Measurements from ENCODE around the gene FGF1. TPM values are rescaled to one million over a fixed set of nuclear protein-coding genes. Genes with fewer than 3 reads are reported as not detected.

Gene FGF1
- total RNA-seq, 1 donor = not detected

DNA sequence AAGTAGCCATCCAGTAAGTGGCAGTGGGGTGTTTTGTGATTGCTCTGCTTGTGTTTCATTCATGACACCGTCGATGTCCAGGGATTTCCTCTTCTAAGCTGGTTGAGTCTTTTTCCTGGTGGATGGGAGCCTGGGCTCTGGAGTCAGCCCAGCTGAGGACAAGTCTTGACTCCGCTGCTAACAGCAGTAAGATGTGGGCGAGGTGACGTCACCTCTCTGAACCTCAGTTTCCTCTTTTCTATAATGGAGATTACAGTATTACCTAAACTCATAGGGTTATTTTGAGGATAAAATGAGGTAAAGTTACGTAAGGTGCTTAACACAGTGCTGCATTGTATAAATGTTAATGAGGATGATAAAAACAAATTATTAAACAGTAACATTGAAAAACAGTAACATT, 21.3 kb downstream of the FGF1 start:
- H3K9me3 ChIP-seq (ENCODE audit: low read depth, low read length) = no peaks in the 10 kb centered on the region
- H3K4me3 ChIP-seq (ENCODE audit: low read length) = no peak overlapping the region
- H3K4me1 ChIP-seq (ENCODE audit: insufficient read depth, low read length) = no peaks in the 10 kb centered on the region
- no peaks in the 10 kb centered on the region for H3K27me3 ChIP-seq (ENCODE audit: insufficient read depth, low read length)

GRCh38 chr5:142664067-142664466, 21.8 kb downstream of the FGF1 start:
- H3K4me3 ChIP-seq (ENCODE audit: low read length) = no peak overlapping the region
- no peaks in the 10 kb centered on the region for H3K27me3 ChIP-seq (ENCODE audit: insufficient read depth, low read length)
- H3K9me3 ChIP-seq (ENCODE audit: low read depth, low read length) = no peaks in the 10 kb centered on the region
- H3K4me1 ChIP-seq (ENCODE audit: insufficient read depth, low read length) = no peaks in the 10 kb centered on the region

- no peaks in the 10 kb centered on the region for H3K9me3 ChIP-seq (ENCODE audit: low read depth, low read length)
- H3K4me1 ChIP-seq (ENCODE audit: insufficient read depth, low read length) = no peaks in the 10 kb centered on the region
- no peaks in the 10 kb centered on the region for H3K27me3 ChIP-seq (ENCODE audit: insufficient read depth, low read length)
- H3K4me3 ChIP-seq (ENCODE audit: low read length) = no peak overlapping the region
Observed at GRCh38 chr5:142663246-142663645, 22.6 kb downstream of the FGF1 start.

DNA sequence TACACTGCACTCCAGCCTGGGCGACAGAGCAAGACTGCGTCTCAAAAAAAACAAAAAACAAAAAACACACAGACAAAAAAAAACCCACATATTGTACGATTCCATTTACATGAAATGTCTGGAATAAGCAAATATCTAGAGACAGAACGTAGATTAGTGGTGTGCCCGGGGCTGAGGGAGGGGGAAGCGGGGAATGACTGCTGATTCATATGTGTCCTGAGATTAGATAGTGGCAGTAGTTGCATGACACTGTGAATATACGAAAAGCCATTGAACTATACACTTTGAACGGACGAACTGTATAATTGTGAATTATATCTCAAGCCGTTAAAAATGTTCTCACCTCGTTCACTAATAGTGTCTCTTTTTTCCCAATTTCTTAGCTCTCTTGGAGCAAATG, 23.9 kb downstream of the FGF1 start:
- H3K27me3 ChIP-seq (ENCODE audit: insufficient read depth, low read length) = no peaks in the 10 kb centered on the region
- H3K4me1 ChIP-seq (ENCODE audit: insufficient read depth, low read length) = no peaks in the 10 kb centered on the region
- no peak overlapping the region for H3K4me3 ChIP-seq (ENCODE audit: low read length)
- H3K9me3 ChIP-seq (ENCODE audit: low read depth, low read length) = no peaks in the 10 kb centered on the region

GRCh38 chr5:142661143-142661542, 24.7 kb downstream of the FGF1 start:
- no peak overlapping the region for H3K4me3 ChIP-seq (ENCODE audit: low read length)

DNA sequence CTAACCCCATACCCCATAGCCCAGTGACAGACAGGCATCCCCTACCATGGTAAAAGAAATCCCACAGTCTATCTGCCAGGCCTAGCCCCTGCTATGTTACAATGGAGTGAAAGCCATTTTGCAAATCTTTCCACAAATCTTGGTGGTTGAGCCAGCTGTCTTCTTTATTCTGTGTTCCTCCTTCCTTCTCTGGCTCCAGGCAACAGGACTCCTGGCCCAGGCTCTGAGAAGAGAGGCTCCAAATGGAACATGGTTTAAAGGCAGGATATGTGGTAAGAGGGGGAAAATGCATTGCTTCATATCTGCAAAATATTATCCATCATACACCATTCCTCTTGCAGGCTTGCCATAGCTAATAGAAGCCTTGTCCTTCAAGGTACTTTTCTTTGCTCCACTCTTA, 25.2 kb downstream of the FGF1 start:
- no peaks in the 10 kb centered on the region for H3K9me3 ChIP-seq (ENCODE audit: low read depth, low read length)
- peaks cover 3% of the 10 kb centered on the region for H3K27me3 ChIP-seq (ENCODE audit: insufficient read depth, low read length)
- no peaks in the 10 kb centered on the region for H3K4me1 ChIP-seq (ENCODE audit: insufficient read depth, low read length)
- H3K4me3 ChIP-seq (ENCODE audit: low read length) = no peak overlapping the region

More at GRCh38 chr5:142661143-142661542, 24.7 kb downstream of the FGF1 start:
- H3K4me1 ChIP-seq (ENCODE audit: insufficient read depth, low read length) = no peaks in the 10 kb centered on the region
- no peaks in the 10 kb centered on the region for H3K9me3 ChIP-seq (ENCODE audit: low read depth, low read length)
- H3K27me3 ChIP-seq (ENCODE audit: insufficient read depth, low read length) = peaks cover 3% of the 10 kb centered on the region

DNA sequence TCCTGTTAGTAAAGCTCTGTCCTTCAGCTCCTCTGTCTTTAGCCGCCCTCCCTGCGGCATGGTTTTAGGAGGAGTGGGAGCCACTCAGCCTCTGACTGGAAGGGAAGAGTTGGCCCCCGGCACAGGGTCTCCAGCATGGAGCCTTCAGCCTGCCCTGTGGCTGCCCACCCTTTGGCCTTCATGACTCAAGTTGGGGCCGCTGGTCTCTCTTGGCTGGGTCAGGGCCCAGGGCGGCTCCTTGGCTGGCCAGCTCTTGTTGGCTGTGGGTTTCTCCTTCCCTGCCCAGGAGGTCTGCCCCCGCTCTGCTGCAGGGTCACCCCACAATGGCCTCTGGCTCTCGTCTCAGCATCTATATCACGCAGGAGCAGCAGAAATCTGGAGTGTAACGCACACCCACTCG, 25.7 kb downstream of the FGF1 start:
- H3K9me3 ChIP-seq (ENCODE audit: low read depth, low read length) = no peaks in the 10 kb centered on the region
- H3K4me3 ChIP-seq (ENCODE audit: low read length) = no peak overlapping the region
- H3K4me1 ChIP-seq (ENCODE audit: insufficient read depth, low read length) = no peaks in the 10 kb centered on the region
- H3K27me3 ChIP-seq (ENCODE audit: insufficient read depth, low read length) = peaks cover 7% of the 10 kb centered on the region

GRCh38 chr5:142659405-142659804, 26.5 kb downstream of the FGF1 start:
- Histone ChIP-seq H3K27me3 (ENCODE audit: insufficient read depth, low read length) (peaks cover 8% of the 10 kb centered on the region), H3K4me3 (ENCODE audit: low read length) (no peak overlapping the region), H3K4me1 (ENCODE audit: insufficient read depth, low read length) (no peaks in the 10 kb centered on the region), H3K9me3 (ENCODE audit: low read depth, low read length) (no peaks in the 10 kb centered on the region)

DNA sequence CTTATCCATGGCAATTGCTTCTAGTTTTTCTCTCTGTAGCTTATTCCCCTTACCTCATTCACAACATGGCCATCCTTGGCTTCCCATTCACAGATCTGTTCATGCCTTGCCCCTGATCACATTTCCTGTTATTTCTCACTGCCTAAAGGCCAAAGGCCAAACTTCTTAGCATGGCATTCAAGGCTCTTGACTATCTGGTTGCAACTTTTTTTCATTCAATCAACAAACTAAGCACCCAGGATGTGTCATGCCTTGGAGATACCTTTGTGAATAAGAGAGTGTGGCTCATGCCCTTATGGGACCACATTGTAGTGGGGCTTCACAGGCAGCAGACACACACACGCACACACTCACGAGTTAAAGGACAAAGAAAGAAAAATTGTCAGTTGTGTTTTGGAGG, 27.6 kb downstream of the FGF1 start:
- Histone ChIP-seq H3K4me1 (ENCODE audit: insufficient read depth, low read length) (no peaks in the 10 kb centered on the region), H3K4me3 (ENCODE audit: low read length) (no peak overlapping the region), H3K27me3 (ENCODE audit: insufficient read depth, low read length) (peaks cover 8% of the 10 kb centered on the region), H3K9me3 (ENCODE audit: low read depth, low read length) (no peaks in the 10 kb centered on the region)

- no peak overlapping the region for H3K4me3 ChIP-seq (ENCODE audit: low read length)
- H3K9me3 ChIP-seq (ENCODE audit: low read depth, low read length) = no peaks in the 10 kb centered on the region
- peaks cover 8% of the 10 kb centered on the region for H3K27me3 ChIP-seq (ENCODE audit: insufficient read depth, low read length)
- H3K4me1 ChIP-seq (ENCODE audit: insufficient read depth, low read length) = no peaks in the 10 kb centered on the region
Observed at GRCh38 chr5:142657446-142657845, 28.4 kb downstream of the FGF1 start.

GRCh38 chr5:142655339-142656267, 30.3 kb downstream of the FGF1 start:
- H3K9me3 ChIP-seq (ENCODE audit: low read depth, low read length) = no peaks in the 10 kb centered on the region
- no peak overlapping the region for H3K4me3 ChIP-seq (ENCODE audit: low read length)

DNA sequence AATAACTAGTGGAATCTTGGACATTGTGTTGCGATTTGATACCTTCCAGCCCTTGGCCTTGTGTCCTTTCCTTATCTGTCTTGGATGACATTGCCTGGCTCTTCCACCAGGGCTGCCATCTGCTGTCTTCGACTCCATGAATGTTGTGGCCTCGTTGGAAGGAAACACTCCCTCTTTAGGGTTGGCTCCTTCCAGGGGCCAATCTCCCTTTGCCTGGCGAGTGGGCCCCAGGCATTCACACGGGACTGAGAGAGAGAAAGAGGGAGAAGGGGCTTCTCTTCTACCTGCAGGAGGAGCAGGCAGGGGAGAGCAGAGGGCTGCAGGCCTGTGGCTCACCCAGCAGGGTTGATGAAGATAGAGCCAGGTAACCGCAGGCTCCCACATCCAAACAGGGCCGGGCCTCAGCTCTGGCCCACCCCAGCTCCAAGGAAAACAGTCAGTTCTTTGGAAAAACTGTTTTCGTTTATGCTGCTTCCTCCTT, 31.3 kb downstream of the FGF1 start:
- H3K27me3 ChIP-seq (ENCODE audit: insufficient read depth, low read length) = peaks cover 8% of the 10 kb centered on the region
- no peaks in the 10 kb centered on the region for H3K4me1 ChIP-seq (ENCODE audit: insufficient read depth, low read length)
- no peaks in the 10 kb centered on the region for H3K9me3 ChIP-seq (ENCODE audit: low read depth, low read length)
- H3K4me3 ChIP-seq (ENCODE audit: low read length) = no peak overlapping the region

More at GRCh38 chr5:142655339-142656267, 30.3 kb downstream of the FGF1 start:
- Histone ChIP-seq H3K4me1 (ENCODE audit: insufficient read depth, low read length) (no peaks in the 10 kb centered on the region), H3K27me3 (ENCODE audit: insufficient read depth, low read length) (peaks cover 8% of the 10 kb centered on the region)

- Histone ChIP-seq H3K4me1 (ENCODE audit: insufficient read depth, low read length) (no peaks in the 10 kb centered on the region), H3K9me3 (ENCODE audit: low read depth, low read length) (no peaks in the 10 kb centered on the region), H3K27me3 (ENCODE audit: insufficient read depth, low read length) (peaks cover 8% of the 10 kb centered on the region), H3K4me3 (ENCODE audit: low read length) (no peak overlapping the region)
Observed at GRCh38 chr5:142653321-142653720, 32.6 kb downstream of the FGF1 start.

GRCh38 chr5:142652563-142652962, 33.3 kb downstream of the FGF1 start:
- no peaks in the 10 kb centered on the region for H3K9me3 ChIP-seq (ENCODE audit: low read depth, low read length)
- H3K27me3 ChIP-seq (ENCODE audit: insufficient read depth, low read length) = peaks cover 8% of the 10 kb centered on the region
- no peaks in the 10 kb centered on the region for H3K4me1 ChIP-seq (ENCODE audit: insufficient read depth, low read length)
- no peak overlapping the region for H3K4me3 ChIP-seq (ENCODE audit: low read length)

GRCh38 chr5:142650881-142651280, 35.0 kb downstream of the FGF1 start:
- peaks cover 5% of the 10 kb centered on the region for H3K27me3 ChIP-seq (ENCODE audit: insufficient read depth, low read length)
- H3K9me3 ChIP-seq (ENCODE audit: low read depth, low read length) = no peaks in the 10 kb centered on the region
- H3K4me3 ChIP-seq (ENCODE audit: low read length) = no peak overlapping the region
- no peaks in the 10 kb centered on the region for H3K4me1 ChIP-seq (ENCODE audit: insufficient read depth, low read length)

- Histone ChIP-seq H3K9me3 (ENCODE audit: low read depth, low read length) (no peaks in the 10 kb centered on the region), H3K27me3 (ENCODE audit: insufficient read depth, low read length) (no peaks in the 10 kb centered on the region), H3K4me3 (ENCODE audit: low read length) (no peak overlapping the region), H3K4me1 (ENCODE audit: insufficient read depth, low read length) (no peaks in the 10 kb centered on the region)
Observed at GRCh38 chr5:142650060-142650459, 35.8 kb downstream of the FGF1 start.
